HG02610 (cell line): ENCODE results near the gene USP40.

Experiments
- ATAC-seq: cut with Tn5 transposase; IDR thresholded peaks from one replicate; pipeline ENCODE4 v1.9.1; 2021; ENCODE audit warnings: mild to moderate bottlenecking, moderate library complexity; ENCODE audit not compliant: unreplicated experiment

Gene USP40

GRCh38 chr2:233563663-233564430 is 2.7 kb downstream of the USP40 start:
- no peak for ATAC-seq

- ATAC-seq: no peak
These were observed 9.5 kb downstream of the USP40 start for GRCh38 chr2:233556881-233557736.

- ATAC-seq: no peak
These were observed 13.2 kb downstream of the USP40 start for GRCh38 chr2:233553366-233553765.

GRCh38 chr2:233551491-233551890 is 15.1 kb downstream of the USP40 start:
- no peak for ATAC-seq

- ATAC-seq: no peak
These were observed 19.8 kb downstream of the USP40 start for GRCh38 chr2:233546774-233547173.

- no peak for ATAC-seq
These were observed 20.5 kb downstream of the USP40 start for GRCh38 chr2:233546101-233546500.

GRCh38 chr2:233544200-233544610 is 22.4 kb downstream of the USP40 start:
- no peak for ATAC-seq

- no peak for ATAC-seq
These were observed 24.1 kb downstream of the USP40 start for GRCh38 chr2:233542507-233542906.

- no peak for ATAC-seq
These were observed 27.8 kb downstream of the USP40 start for GRCh38 chr2:233538741-233539140.

GRCh38 chr2:233535271-233535670 is 31.3 kb downstream of the USP40 start:
- ATAC-seq: no peak

GRCh38 chr2:233532971-233533370 is 33.6 kb downstream of the USP40 start:
- no peak for ATAC-seq

- ATAC-seq: no peak
These were observed 34.6 kb downstream of the USP40 start for GRCh38 chr2:233531955-233532354.

- no peak for ATAC-seq
These were observed 36.2 kb downstream of the USP40 start for GRCh38 chr2:233530381-233530780.

GRCh38 chr2:233528182-233528581 is 38.4 kb downstream of the USP40 start:
- no peak for ATAC-seq

- no peak for ATAC-seq
These were observed 40.8 kb downstream of the USP40 start for GRCh38 chr2:233525791-233526190.

GRCh38 chr2:233519787-233520611 is 46.6 kb downstream of the USP40 start:
- ATAC-seq: peak; percentile 91

- ATAC-seq: no peak
These were observed 52.5 kb downstream of the USP40 start for GRCh38 chr2:233513953-233514655.

- peak; percentile 44 for ATAC-seq
These were observed 62.5 kb downstream of the USP40 start for GRCh38 chr2:233503947-233504637.

- no peak for ATAC-seq
These were observed 63.1 kb downstream of the USP40 start for GRCh38 chr2:233503481-233503880.
